K562 (cell line): ENCODE measurements around the gene DIMT1. TPM values are rescaled to one million over a fixed set of nuclear protein-coding genes. Genes with fewer than 3 reads are reported as not detected.

ENCODE experiments used
- ATF2 ChIP-seq: sonication (generic); formaldehyde crosslinking; IDR thresholded peaks from 2 replicates; pipeline ENCODE4 v1.8.1; 2022; ENCODE audit warnings: missing genetic modification reagents
- CBFA2T2 ChIP-seq: fragments of 450-650 bp; conservative IDR thresholded peaks from 2 replicates; pipeline ENCODE4 v1.6.1; 2017; ENCODE audit warnings: mild to moderate bottlenecking
- ESRRA ChIP-seq: fragments of 450-650 bp; IDR thresholded peaks from 2 replicates; pipeline ENCODE4 v1.6.1; 2014; ENCODE audit warnings: low read depth, mild to moderate bottlenecking, moderate library complexity, borderline replicate concordance
- GATA2 ChIP-seq: sonication (generic); formaldehyde crosslinking; IDR thresholded peaks from 2 replicates; pipeline ENCODE4 v1.4.0; 2020; ENCODE audit warnings: mild to moderate bottlenecking, missing genetic modification reagents
- GATAD2B ChIP-seq: fragments of 450-650 bp; IDR thresholded peaks from 2 replicates; pipeline ENCODE4 v1.6.1; 2017; ENCODE audit warnings: mild to moderate bottlenecking, borderline replicate concordance
- MEIS2 ChIP-seq: fragments of 450-650 bp; IDR thresholded peaks from 2 replicates; pipeline ENCODE4 v1.6.1; 2014; ENCODE audit warnings: mild to moderate bottlenecking; ENCODE audit not compliant: partially characterized antibody
- NFE2 ChIP-seq: IDR thresholded peaks from 2 replicates; pipeline ENCODE4 v1.6.1; 2014; ENCODE audit warnings: antibody characterized with exemption, low read depth
- NFIC ChIP-seq: fragments of 450-650 bp; IDR thresholded peaks from 2 replicates; pipeline ENCODE4 v1.6.1; 2017; ENCODE audit warnings: mild to moderate bottlenecking, inconsistent platforms
- NR2F6 ChIP-seq: fragments of 450-650 bp; formaldehyde crosslinking; IDR thresholded peaks from 2 replicates; pipeline ENCODE4 v1.4.0; 2020; ENCODE audit warnings: mild to moderate bottlenecking
- PCBP2 ChIP-seq: fragments of 200-400 bp; formaldehyde crosslinking; IDR thresholded peaks from 2 replicates; pipeline ENCODE4 v1.6.1; 2018; ENCODE audit warnings: low read length, low read depth, mild to moderate bottlenecking, moderate library complexity; ENCODE audit not compliant: poor library complexity, severe bottlenecking
- POLR2H ChIP-seq: IDR thresholded peaks from 2 replicates; pipeline ENCODE4 v1.6.1; 2016; ENCODE audit warnings: missing genetic modification characterization, low read depth, mild to moderate bottlenecking, control low read depth, missing compliant biosample characterization, moderate library complexity
- SRSF7 ChIP-seq: fragments of 200-400 bp; formaldehyde crosslinking; optimal IDR thresholded peaks from 2 replicates; pipeline ENCODE3; 2017; ENCODE audit warnings: mild to moderate bottlenecking, low read depth, low read length
- TAL1 ChIP-seq: fragments of 450-650 bp; IDR thresholded peaks from 2 replicates; pipeline ENCODE4 v1.6.1; 2016; ENCODE audit warnings: mild to moderate bottlenecking
- ZBTB40 ChIP-seq, 2 experiments: fragments of 450-650 bp in 1 of 2; sonication (generic) in 1 of 2; formaldehyde crosslinking in 1 of 2; IDR thresholded peaks; 2 replicates each; pipeline versions ENCODE4 v1.7.1 to v1.9.0; 2016 to 2022; ENCODE audit warnings: inconsistent platforms in 1 of 2, mild to moderate bottlenecking in 1 of 2, missing genetic modification reagents in 1 of 2
- ZNF277 ChIP-seq: fragments of 250-450 bp; sonication (Bioruptor Pico); IDR thresholded peaks from 2 replicates; pipeline ENCODE4 v1.8.0; 2022; ENCODE audit warnings: inconsistent platforms, mild to moderate bottlenecking, moderate library complexity, borderline replicate concordance
- polyA plus RNA-seq, 8 experiments: library from polyadenylated mRNA; depleted of rRNA in 4 of 8; stranded (reverse) in 5 of 8; unstranded in 3 of 8; fragments of >200 nt; fragmentation: Nextera tagmentation in 2 of 8; fragmentation: Illumina TruSeq in 1 of 8; extraction: Ambion mirVana in 2 of 8; extraction: Trizol in 1 of 8; gene quantifications; 2 replicates each; pipeline versions ENCODE4 v1.2.1 to v1.2.3, GENCODE V29; 2011 to 2014; ENCODE audit warnings: inconsistent platforms in 1 of 8, missing spikeins in 1 of 8
- total RNA-seq, 7 experiments: library from RNA; depleted of rRNA in 6 of 7; stranded (reverse); fragments of >200 nt in 6 of 7; fragmentation: Illumina TruSeq in 2 of 7; extraction: Trizol in 2 of 7; gene quantifications; 2 replicates each; pipeline versions ENCODE4 v1.2.1 to v1.2.3, GENCODE V29; 2011 to 2021; ENCODE audit warnings: low replicate concordance in 1 of 7

The DIMT1 gene
- total and polyA plus RNA-seq, 9 of the 15 experiments (the other 6 are each of a cell fraction or from before 2014, with no cell fraction given), result 28.9 to 85.3 (median 54.1) TPM

- peak; percentile 10; the same call in 1 of the 2 replicates for TF ChIP-seq ZBTB40 (IDR thresholded peaks at IDR 0.05)
- no peak for TF ChIP-seq ZBTB40 (CRISPR knock-in tag; IDR thresholded peaks at IDR 0.05)
- TF ChIP-seq SRSF7, result no peak
- peak; percentile 85 for TF ChIP-seq TAL1
- TF ChIP-seq GATAD2B, result peak; percentile 62; the same call in 1 of the 2 replicates
- TF ChIP-seq ATF2 (CRISPR knock-in tag), result no peak
- TF ChIP-seq MEIS2, result peak; percentile 67
- peak; percentile 58 for TF ChIP-seq NFIC
- TF ChIP-seq PCBP2, result no peak
- peak; percentile 71 for TF ChIP-seq CBFA2T2
- 0 out of 2 replicates have a peak, but pooled peaks have one; percentile 4 for TF ChIP-seq NFE2
- no peak for TF ChIP-seq ZNF277 (CRISPR knock-in tag)
- TF ChIP-seq GATA2, result peak; percentile 83
- TF ChIP-seq ESRRA, result peak; percentile 74
- no peak for TF ChIP-seq NR2F6 (CRISPR knock-in tag)
- peak; percentile 53; the same call in 1 of the 2 replicates for TF ChIP-seq POLR2H (tag)
Measured at GRCh38 chr5:62421414-62421813, 17.7 kb upstream of the DIMT1 start (continued).
